ENCODE measurements around the gene CTDP1. TPM values are rescaled to one million over a fixed set of nuclear protein-coding genes. Genes with fewer than 3 reads are reported as not detected.

Gene CTDP1
- total RNA-seq, 1 experiment from 2014 or later, result 22.5 TPM

DNA sequence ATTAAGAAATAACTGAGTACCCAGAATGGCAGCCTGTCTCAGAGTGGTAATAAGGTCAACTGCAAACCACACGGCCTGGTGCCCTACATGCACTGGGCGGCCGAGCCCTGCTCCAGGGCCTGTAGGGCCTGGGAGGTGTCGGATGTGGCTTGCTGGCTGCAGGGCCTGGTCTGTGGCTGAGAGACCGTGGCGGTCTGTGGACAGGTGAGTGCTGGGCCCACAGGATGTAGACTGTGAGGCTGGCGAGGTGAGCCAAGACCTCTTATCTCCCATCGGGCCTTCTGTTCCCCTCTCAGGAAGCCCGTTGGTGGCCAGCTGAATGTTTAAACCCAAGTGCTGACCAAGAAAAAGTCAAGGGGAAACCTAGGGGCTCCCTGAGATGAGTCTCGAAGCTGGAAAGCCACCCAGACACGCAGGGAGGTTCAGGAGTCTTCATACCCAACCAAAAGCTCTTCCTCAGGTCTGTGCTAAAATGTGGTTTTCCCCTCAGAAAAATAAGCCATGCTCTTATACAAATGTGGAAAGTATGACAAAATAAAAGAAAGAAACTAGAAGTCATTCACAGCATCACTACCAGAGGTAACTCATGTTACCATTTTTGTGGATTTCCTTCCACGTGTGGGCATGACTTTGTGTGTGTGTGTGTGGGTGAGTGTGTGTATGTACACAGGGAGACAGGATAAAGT is 47.7 kb upstream of the CTDP1 start:
- Histone ChIP-seq H3K4me3 (ENCODE audit: low read depth, low read length, poor library complexity, severe bottlenecking) (no peak overlapping the region), H3K4me1 (ENCODE audit: insufficient read depth, low read length, poor library complexity, severe bottlenecking) (no peaks in the 10 kb centered on the region), H3K27me3 (replicated peaks; ENCODE audit: insufficient read depth, low read depth, low read length, poor library complexity) (no peaks in the 10 kb centered on the region), H3K9me3 (ENCODE audit: low read depth, low read length, poor library complexity, severe bottlenecking) (no peaks in the 10 kb centered on the region), H3K27ac (ENCODE audit: low read depth, low read length, poor library complexity, severe bottlenecking) (no peak overlapping the region), H3K36me3 (ENCODE audit: insufficient read depth, low read length, poor library complexity, severe bottlenecking) (no peaks in the 10 kb centered on the region)
- CTCF ChIA-PET, result no interaction called here
- POLR2A ChIA-PET (ENCODE audit: low non-redundant PET), result no interaction called here
- intact Hi-C loops (cut with micrococcal nuclease; ENCODE audit: unreplicated experiment), result no loop called here
- no peak for DNase-seq (ENCODE audit: low spot score)
- BruUV-seq (replicated peaks), result no TSS peak
- no peak for TF ChIP-seq EZH2 (IDR thresholded peaks at IDR 0.05; ENCODE audit: borderline replicate concordance, low read depth, low read length, poor library complexity, severe bottlenecking)
- TF ChIP-seq, protein P1, sequence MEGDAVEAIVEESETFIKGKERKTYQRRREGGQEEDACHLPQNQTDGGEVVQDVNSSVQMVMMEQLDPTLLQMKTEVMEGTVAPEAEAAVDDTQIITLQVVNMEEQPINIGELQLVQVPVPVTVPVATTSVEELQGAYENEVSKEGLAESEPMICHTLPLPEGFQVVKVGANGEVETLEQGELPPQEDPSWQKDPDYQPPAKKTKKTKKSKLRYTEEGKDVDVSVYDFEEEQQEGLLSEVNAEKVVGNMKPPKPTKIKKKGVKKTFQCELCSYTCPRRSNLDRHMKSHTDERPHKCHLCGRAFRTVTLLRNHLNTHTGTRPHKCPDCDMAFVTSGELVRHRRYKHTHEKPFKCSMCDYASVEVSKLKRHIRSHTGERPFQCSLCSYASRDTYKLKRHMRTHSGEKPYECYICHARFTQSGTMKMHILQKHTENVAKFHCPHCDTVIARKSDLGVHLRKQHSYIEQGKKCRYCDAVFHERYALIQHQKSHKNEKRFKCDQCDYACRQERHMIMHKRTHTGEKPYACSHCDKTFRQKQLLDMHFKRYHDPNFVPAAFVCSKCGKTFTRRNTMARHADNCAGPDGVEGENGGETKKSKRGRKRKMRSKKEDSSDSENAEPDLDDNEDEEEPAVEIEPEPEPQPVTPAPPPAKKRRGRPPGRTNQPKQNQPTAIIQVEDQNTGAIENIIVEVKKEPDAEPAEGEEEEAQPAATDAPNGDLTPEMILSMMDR (conservative IDR thresholded peaks at IDR 0.05; ENCODE audit: low read depth, low read length), result no peak

GRCh38 chr18:79632765-79633164 is 46.8 kb upstream of the CTDP1 start:
- CTCF ChIA-PET, result no interaction called here
- BruUV-seq (replicated peaks), result no TSS peak
- H3K4me3 ChIP-seq (ENCODE audit: low read depth, low read length, poor library complexity, severe bottlenecking), result no peak overlapping the region
- no peaks in the 10 kb centered on the region for H3K9me3 ChIP-seq (ENCODE audit: low read depth, low read length, poor library complexity, severe bottlenecking)
- POLR2A ChIA-PET (ENCODE audit: low non-redundant PET), result no interaction called here
- no peak for DNase-seq (ENCODE audit: low spot score)
- no peaks in the 10 kb centered on the region for H3K4me1 ChIP-seq (ENCODE audit: insufficient read depth, low read length, poor library complexity, severe bottlenecking)
- H3K36me3 ChIP-seq (ENCODE audit: insufficient read depth, low read length, poor library complexity, severe bottlenecking), result no peaks in the 10 kb centered on the region
- intact Hi-C loops (cut with micrococcal nuclease; ENCODE audit: unreplicated experiment), result no loop called here
- H3K27ac ChIP-seq (ENCODE audit: low read depth, low read length, poor library complexity, severe bottlenecking), result no peak overlapping the region
- TF ChIP-seq, protein P1 (conservative IDR thresholded peaks at IDR 0.05; ENCODE audit: low read depth, low read length), result no peak
- TF ChIP-seq EZH2 (IDR thresholded peaks at IDR 0.05; ENCODE audit: borderline replicate concordance, low read depth, low read length, poor library complexity, severe bottlenecking), result no peak
- H3K27me3 ChIP-seq (replicated peaks; ENCODE audit: insufficient read depth, low read depth, low read length, poor library complexity), result no peaks in the 10 kb centered on the region

DNA sequence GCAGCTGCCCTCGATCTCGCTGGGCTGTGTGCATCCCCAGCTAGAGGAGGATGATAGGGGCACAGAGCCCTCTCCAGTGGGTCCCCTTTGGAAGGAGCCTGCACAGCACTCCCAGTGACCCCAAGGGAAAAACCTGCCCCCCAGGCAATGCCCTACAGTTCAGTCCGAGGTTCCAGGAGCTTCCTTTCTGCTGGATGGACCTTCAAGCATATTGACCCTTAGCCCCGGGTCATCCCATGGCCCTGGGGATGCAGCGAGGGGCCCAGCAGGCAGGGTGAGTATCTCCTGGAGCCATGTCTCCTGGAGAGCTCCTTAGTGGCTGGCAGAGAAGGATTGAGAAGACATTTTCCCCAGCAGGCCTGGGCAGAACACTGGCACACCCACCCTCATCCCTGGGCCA is 45.4 kb upstream of the CTDP1 start:
- ChIA-PET CTCF (no interaction called here), POLR2A (ENCODE audit: low non-redundant PET) (no interaction called here)
- intact Hi-C loops (cut with micrococcal nuclease; ENCODE audit: unreplicated experiment), result no loop called here
- no peaks in the 10 kb centered on the region for H3K4me1 ChIP-seq (ENCODE audit: insufficient read depth, low read length, poor library complexity, severe bottlenecking)
- TF ChIP-seq, protein P1 (conservative IDR thresholded peaks at IDR 0.05; ENCODE audit: low read depth, low read length), result no peak
- no peak for TF ChIP-seq EZH2 (IDR thresholded peaks at IDR 0.05; ENCODE audit: borderline replicate concordance, low read depth, low read length, poor library complexity, severe bottlenecking)
- no TSS peak for BruUV-seq (replicated peaks)
- no peaks in the 10 kb centered on the region for H3K9me3 ChIP-seq (ENCODE audit: low read depth, low read length, poor library complexity, severe bottlenecking)
- no peak overlapping the region for H3K4me3 ChIP-seq (ENCODE audit: low read depth, low read length, poor library complexity, severe bottlenecking)
- DNase-seq (ENCODE audit: low spot score), result no peak
- no peaks in the 10 kb centered on the region for H3K27me3 ChIP-seq (replicated peaks; ENCODE audit: insufficient read depth, low read depth, low read length, poor library complexity)
- H3K27ac ChIP-seq (ENCODE audit: low read depth, low read length, poor library complexity, severe bottlenecking), result no peak overlapping the region
- H3K36me3 ChIP-seq (ENCODE audit: insufficient read depth, low read length, poor library complexity, severe bottlenecking), result no peaks in the 10 kb centered on the region

Data from A673 (cell line).